ENCODE measurements around the gene TBCD.

- TF ChIP-seq CTCF (IDR thresholded peaks at IDR 0.05) (no peak), ZFX (IDR thresholded peaks at IDR 0.05; ENCODE audit: borderline replicate concordance) (no peak)
Observed at GRCh38 chr17:82879241-82879640, 127.4 kb downstream of the TBCD start.

All from 22Rv1 (cell line).